Large intestine (tissue), 3 donors: ENCODE results near the gene GCC2. TPM values are rescaled to one million over a fixed set of nuclear protein-coding genes. Genes with fewer than 3 reads are reported as not detected.
"Not testable (repeated sequence)": the region's sequence is repeated elsewhere in the genome, so short reads cannot be mapped to it uniquely, and the experiment has no call there.

Experiments used
- DNase-seq, 2 donors: peaks; one replicate each; pipeline versions ENCODE4 v3.0.0 to v3.0.0-alpha.2; 2013
- H3K27ac ChIP-seq: one replicate; pipeline ENCODE4 v1.5.1; 2013; ENCODE audit warnings: low read length
- H3K27me3 ChIP-seq: 2 replicates; pipeline ENCODE4 v1.6.1; 2013; ENCODE audit warnings: low read length; ENCODE audit not compliant: control insufficient read depth, insufficient read depth
- H3K36me3 ChIP-seq: 2 replicates; pipeline ENCODE4 v1.6.1; 2013; ENCODE audit warnings: low read length; ENCODE audit not compliant: control insufficient read depth, insufficient read depth
- H3K4me1 ChIP-seq: one replicate; pipeline ENCODE4 v1.6.1; 2013; ENCODE audit warnings: low read length; ENCODE audit not compliant: control insufficient read depth, insufficient read depth
- H3K4me3 ChIP-seq: one replicate; pipeline ENCODE4 v1.5.1; 2013; ENCODE audit warnings: low read length
- H3K9me3 ChIP-seq: one replicate; pipeline ENCODE4 v1.6.1; 2013; ENCODE audit warnings: mild to moderate bottlenecking, low read depth, low read length, moderate library complexity; ENCODE audit not compliant: control insufficient read depth
- WGBS: methylation state at CpG from one replicate; pipeline ENCODE4 v1.1.5; 2013; ENCODE audit warnings: low lambda C conversion rate; ENCODE audit not compliant: insufficient coverage; 5-methylcytosine and 5-hydroxymethylcytosine counted together
- polyA plus RNA-seq: library from polyadenylated mRNA; unstranded; fragments of 120-200 nt; gene quantifications from one replicate; pipeline ENCODE4 v1.2.1, GENCODE V29; 2013

Gene GCC2
- polyA plus RNA-seq, 1 donor, result 95.7 TPM

- Histone ChIP-seq H3K27ac (peak overlapping the region; percentile 24), H3K4me1 (peaks cover 35% of the 10 kb centered on the region), H3K9me3 (peaks cover 3% of the 10 kb centered on the region), H3K27me3 (no peaks in the 10 kb centered on the region), H3K36me3 (no peaks in the 10 kb centered on the region), H3K4me3 (no peak overlapping the region)
- no CpG with 5 or more reads among the region's 5 CpGs for WGBS
- DNase-seq, result peak; percentile 44 to 48
These were observed 89.1 kb downstream of the GCC2 start for GRCh38 chr2:108538000-108538625.

- Histone ChIP-seq H3K9me3 (no peaks in the 10 kb centered on the region), H3K4me1 (peaks cover 26% of the 10 kb centered on the region), H3K27me3 (no peaks in the 10 kb centered on the region), H3K4me3 (no peak overlapping the region), H3K36me3 (no peaks in the 10 kb centered on the region), H3K27ac (peak overlapping the region; percentile 66)
- DNase-seq, result peak; percentile 77 to 81
- WGBS, result 100% methylated on average over 1 of the region's 4 CpGs
These were observed 92.4 kb downstream of the GCC2 start for GRCh38 chr2:108541451-108541850.

DNA sequence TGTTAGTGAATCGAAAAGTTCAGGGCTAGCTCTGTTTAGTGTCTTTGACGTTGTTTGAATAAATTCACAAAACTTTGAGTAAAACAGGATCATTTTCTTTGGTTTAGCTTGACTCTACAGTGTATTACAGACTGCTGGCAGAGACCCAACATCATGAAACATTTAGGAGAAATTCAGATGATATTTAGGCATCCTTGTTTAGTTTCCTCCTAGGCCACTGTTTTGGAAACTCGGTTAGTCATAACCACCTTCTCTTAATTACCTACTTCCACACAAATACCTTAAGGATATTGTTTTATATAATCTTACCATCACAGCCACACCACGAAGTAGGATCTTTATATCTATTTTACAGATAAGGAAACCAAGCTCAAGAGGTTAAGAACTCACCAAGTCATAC, 93.1 kb downstream of the GCC2 start:
- 64% methylated on average over 2 of the region's 4 CpGs for WGBS
- no peak for DNase-seq
- peak overlapping the region; percentile 66 for H3K27ac ChIP-seq
- H3K9me3 ChIP-seq, result no peaks in the 10 kb centered on the region
- peaks cover 22% of the 10 kb centered on the region for H3K4me1 ChIP-seq
- H3K36me3 ChIP-seq, result no peaks in the 10 kb centered on the region
- H3K4me3 ChIP-seq, result no peak overlapping the region
- H3K27me3 ChIP-seq, result no peaks in the 10 kb centered on the region

- no peaks in the 10 kb centered on the region for H3K9me3 ChIP-seq
- H3K27me3 ChIP-seq, result no peaks in the 10 kb centered on the region
- H3K4me1 ChIP-seq, result peaks cover 1% of the 10 kb centered on the region
- H3K27ac ChIP-seq, result no peak overlapping the region
- no CpG with 5 or more reads among the region's 5 CpGs for WGBS
- no peak overlapping the region for H3K4me3 ChIP-seq
- no peaks in the 10 kb centered on the region for H3K36me3 ChIP-seq
- no peak for DNase-seq
These were observed 98.6 kb downstream of the GCC2 start for GRCh38 chr2:108547606-108548005.

- H3K4me3 ChIP-seq, result no peak overlapping the region
- H3K36me3 ChIP-seq, result no peaks in the 10 kb centered on the region
- no peaks in the 10 kb centered on the region for H3K27me3 ChIP-seq
- no peaks in the 10 kb centered on the region for H3K9me3 ChIP-seq
- no peak overlapping the region for H3K27ac ChIP-seq
- 87% methylated on average over 3 of the region's 9 CpGs for WGBS
- no peaks in the 10 kb centered on the region for H3K4me1 ChIP-seq
- no peak for DNase-seq
These were observed 99.4 kb downstream of the GCC2 start for GRCh38 chr2:108548208-108549003.

- Histone ChIP-seq H3K9me3 (no peaks in the 10 kb centered on the region), H3K4me1 (peaks cover 3% of the 10 kb centered on the region), H3K36me3 (no peaks in the 10 kb centered on the region), H3K4me3 (no peak overlapping the region), H3K27ac (no peak overlapping the region), H3K27me3 (no peaks in the 10 kb centered on the region)
- DNase-seq, result no peak
- no CpG with 5 or more reads among the region's 2 CpGs for WGBS
These were observed 103.6 kb downstream of the GCC2 start for GRCh38 chr2:108552566-108552965.

DNA sequence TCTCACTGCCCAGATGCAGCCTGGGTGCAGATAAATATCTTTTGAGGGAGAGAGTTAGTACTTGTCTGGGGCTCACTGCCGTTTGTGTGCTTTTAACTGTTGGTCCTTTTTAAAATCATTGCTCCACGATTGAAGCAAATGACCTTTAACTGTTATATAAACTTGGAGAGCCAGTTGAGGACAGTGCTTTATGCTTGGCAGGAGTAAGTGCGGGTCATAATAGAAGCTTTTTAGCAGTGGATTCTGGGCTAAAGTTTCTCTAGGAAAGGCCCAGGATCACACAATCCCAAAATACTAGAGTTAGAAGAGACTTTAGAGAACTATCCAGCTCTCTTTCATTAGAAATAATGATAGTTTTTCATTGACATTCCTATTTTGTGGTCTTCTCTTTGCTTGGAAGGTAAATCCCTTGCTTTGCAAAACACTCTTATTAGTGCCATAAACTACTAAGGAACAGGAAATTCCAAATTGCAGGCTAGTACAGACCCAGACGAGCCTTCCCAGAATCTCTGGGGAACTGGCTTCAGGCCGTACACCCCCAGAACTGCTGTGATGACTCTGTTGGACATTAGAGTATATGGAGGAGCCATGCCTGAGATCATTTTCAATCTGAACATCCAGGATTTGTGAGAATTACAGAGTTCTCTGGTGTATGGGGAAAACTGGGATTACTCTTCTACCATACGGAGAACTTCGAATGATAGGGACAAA, 104.4 kb downstream of the GCC2 start:
- no CpG with 5 or more reads among the region's 7 CpGs for WGBS
- Histone ChIP-seq H3K4me1 (peaks cover 3% of the 10 kb centered on the region), H3K27me3 (no peaks in the 10 kb centered on the region), H3K9me3 (no peaks in the 10 kb centered on the region), H3K36me3 (no peaks in the 10 kb centered on the region), H3K27ac (no peak overlapping the region), H3K4me3 (no peak overlapping the region)
- no peak for DNase-seq

DNA sequence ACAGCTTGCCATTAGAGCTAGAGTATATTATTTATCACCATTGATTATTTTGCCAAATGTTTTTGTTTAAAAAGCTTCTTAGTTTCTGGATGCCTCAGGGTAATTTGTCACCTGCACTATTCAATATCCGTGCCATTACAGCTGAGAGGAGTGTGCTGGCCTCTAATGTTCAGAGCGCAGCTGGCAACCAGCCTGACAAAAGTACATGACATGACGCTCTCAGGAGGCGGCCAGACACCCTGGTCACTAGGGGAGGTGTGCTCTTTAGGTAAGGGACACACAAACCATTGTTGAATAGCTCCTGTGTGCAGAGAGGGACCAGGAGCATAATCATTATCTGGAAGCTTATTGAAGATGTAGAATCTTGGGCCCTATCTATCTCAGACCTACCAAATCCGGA, 105.5 kb downstream of the GCC2 start:
- Histone ChIP-seq H3K27ac (no peak overlapping the region), H3K4me1 (peaks cover 3% of the 10 kb centered on the region), H3K36me3 (no peaks in the 10 kb centered on the region), H3K9me3 (no peaks in the 10 kb centered on the region), H3K4me3 (no peak overlapping the region), H3K27me3 (no peaks in the 10 kb centered on the region)
- WGBS, result no CpG with 5 or more reads among the region's 5 CpGs
- no peak for DNase-seq

GRCh38 chr2:108555572-108555971, 106.6 kb downstream of the GCC2 start:
- Histone ChIP-seq H3K36me3 (no peaks in the 10 kb centered on the region), H3K9me3 (no peaks in the 10 kb centered on the region), H3K4me3 (no peak overlapping the region), H3K27ac (no peak overlapping the region), H3K27me3 (no peaks in the 10 kb centered on the region), H3K4me1 (peaks cover 3% of the 10 kb centered on the region)
- no peak for DNase-seq
- 100% methylated on average over 1 of the region's 2 CpGs for WGBS

DNA sequence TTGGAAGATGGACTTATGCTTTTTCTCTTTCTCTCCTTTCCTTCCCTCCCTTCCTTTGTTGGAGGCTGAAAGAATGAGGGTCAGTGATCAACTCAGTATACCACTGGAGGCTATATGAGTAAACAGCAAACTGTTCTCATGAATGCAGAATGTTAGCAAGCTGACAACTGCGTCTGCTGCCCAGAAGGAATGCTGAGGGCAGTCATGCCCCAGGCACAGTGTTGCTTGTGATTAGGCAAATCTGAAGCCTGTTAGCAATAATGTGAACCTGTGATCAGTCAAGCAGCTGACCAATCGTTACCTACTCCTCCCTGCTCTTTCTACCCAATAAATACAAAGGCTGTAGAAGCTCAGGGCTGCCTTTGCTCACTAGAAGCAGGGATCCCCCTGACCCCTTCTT, 107.6 kb downstream of the GCC2 start:
- not testable (repeated sequence) for H3K27me3 ChIP-seq, H3K4me3 ChIP-seq, H3K4me1 ChIP-seq, H3K27ac ChIP-seq, H3K9me3 ChIP-seq, H3K36me3 ChIP-seq, DNase-seq
- no CpG with 5 or more reads among the region's 2 CpGs for WGBS
